Globus pallidus (tissue), 1 donor: ENCODE data around the gene DUT.
"Not testable (repeated sequence)": the region's sequence is repeated elsewhere in the genome, so short reads cannot be mapped to it uniquely, and the experiment has no call there.

Experiments used
- DNase-seq: peaks from one replicate; pipeline ENCODE4 v3.0.0-alpha.2; 2015; ENCODE audit warnings: low spot score

Gene DUT

DNA sequence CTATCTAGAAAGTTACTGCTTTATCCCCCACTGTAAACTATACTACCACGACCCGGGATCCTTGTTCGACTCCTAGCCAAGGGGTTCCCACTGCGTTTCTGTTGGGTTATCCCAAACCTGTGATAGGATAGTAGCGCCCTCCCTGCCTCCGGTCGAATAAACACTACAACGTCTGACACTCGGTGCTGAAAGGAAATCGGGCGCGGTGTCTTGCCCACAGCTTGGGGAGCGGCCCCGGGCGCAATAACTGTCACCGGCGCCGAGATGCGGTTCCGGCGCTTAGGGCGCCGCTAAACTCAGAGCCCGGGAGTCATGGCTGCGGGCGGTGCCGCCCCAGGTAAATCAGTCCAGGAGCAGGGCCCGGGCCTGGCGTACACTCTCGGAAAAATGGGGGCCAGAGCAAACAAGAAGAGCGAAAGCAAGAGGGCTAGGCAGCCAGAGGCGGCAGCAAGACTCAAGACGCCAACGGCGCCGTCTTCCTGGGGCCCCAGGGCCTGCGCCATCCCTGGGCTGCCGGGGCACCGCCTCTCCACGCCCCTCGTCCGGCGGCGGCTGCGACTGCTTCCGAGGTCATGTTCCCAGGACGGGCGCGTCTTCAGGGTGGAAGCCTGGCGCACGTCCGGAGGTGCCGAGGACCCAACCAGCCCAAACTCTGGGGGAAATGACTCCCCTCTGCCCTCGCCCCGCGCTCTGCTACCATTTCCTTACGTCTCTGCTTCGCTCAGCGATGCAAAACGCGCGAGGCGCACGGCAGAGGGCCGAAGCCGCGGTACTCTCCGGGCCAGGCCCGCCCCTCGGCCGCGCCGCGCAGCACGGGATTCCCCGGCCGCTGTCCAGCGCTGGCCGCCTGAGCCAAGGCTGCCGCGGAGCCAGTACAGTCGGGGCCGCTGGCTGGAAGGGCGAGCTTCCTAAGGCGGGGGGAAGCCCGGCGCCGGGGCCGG, at the start of gene DUT:
TSS of gene DUT (plus strand) at position 575 of the 941 bp plus-strand sequence. CDS start at position 662, 87 bp downstream.
- peak; percentile 80 for DNase-seq

DNA sequence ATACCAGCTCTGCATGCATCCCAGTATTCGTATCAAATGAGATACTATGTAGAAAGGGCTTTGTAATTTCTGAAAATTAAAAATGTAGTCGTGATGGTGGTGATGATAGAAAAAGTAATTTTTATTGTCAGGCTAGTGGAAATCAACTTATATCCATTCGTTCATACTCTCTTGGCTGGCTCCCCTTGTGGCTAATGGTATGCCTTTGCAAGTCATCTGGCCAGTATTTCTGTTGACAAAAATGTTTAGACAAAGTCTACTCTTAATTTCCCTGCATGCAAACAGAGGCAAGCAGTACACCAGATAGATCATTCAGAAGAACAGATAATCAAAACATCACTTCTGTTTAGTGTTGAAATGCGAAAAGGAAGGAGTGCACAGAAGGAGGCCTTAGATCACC, 49.6 kb upstream of the DUT start:
- DNase-seq = no peak

DNA sequence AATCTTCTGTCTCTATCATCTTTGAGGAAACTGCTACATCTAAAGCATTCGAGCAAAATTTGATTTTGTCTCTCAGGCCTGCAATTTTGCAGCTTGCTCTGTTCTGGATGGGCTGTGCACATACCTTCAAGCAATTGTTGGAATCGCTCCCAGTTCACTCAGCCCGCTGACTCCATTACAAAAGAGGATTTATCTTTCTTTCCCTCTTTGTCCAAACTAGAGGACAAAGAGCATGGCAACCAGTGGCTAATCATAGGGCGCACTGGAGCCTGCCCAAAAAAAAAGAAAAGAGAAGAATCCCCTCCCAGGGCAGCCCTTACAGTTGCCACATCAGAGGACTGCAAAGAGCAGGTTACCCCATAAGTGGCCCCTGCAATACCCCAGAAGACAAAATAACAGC, 49.0 kb upstream of the DUT start:
- DNase-seq = peak; percentile 4

DNA sequence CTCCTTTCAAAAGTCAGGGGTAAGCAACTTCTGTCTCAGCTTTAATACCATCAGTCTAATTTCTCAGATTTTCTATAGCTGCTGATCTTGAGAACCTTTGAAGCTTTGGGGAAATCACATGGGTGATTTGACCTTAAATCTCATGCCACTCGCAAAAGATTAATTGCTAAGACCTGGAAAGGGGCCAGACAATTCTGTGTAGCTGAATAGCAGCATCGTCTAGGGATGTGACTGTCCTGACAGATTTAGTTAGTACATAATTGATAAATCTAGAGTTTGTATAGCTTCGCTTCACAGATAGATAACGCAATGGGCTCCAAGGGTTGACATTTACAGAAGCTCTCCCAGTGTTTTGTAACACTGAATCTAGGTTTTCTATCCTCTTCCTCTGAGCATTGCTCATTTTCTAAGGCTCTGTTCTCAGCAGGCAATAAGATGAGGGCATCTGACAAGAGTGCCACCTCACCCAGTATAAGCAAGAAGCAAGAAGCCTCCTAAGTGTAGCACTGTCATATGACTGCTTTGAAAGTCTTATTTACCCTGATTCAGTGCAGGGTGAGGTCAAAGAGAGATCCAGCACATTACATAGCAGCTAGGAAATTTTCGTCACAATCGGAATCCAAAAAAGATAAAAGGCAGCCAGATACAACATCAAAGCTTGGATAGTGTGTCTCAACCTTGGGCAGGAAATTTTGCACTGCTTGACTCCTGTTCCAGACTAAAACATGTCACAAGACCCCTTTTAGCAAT, 47.7 kb upstream of the DUT start:
- DNase-seq = no peak

DNA sequence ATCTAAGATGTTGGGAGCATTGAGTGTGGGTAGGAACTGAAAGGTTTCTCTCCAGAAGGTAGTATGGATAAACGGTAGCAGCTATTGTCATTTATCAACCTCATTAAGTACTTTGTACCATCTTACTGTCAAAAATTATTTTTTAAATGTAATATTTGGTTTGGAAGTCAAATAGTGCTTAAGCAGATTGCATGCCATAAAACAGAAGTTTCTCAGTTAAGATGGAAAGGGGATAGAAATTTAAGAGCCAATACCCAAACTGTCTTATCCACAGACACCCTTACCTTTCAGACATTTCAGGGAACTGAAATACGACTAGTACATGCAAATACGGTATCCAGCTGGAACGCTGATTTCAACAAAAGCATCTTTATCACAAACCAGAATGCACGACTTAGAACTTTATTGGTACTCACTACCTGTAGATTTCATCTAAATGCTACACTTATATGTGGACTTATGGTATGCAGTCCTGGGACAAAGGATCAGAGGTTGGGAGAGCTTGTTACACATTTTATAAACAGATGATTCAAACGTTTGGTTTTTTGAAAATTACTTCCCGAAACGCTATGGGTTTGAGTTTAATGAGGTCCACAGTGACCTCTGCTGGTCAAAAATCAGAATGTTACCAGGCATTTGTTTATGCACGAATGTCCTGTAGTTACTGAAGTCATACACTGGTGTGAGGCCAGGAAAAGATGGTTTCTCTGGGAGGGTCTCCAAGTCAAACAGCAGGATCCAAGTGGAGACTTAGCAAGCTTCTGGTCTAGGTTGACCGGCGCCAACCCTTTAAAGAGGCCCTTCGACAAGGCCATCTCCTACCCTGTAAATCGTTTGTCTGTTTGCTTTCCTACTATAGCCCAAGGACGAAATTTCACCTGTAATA, 45.7 kb upstream of the DUT start:
- peak; percentile 66 for DNase-seq

DNA sequence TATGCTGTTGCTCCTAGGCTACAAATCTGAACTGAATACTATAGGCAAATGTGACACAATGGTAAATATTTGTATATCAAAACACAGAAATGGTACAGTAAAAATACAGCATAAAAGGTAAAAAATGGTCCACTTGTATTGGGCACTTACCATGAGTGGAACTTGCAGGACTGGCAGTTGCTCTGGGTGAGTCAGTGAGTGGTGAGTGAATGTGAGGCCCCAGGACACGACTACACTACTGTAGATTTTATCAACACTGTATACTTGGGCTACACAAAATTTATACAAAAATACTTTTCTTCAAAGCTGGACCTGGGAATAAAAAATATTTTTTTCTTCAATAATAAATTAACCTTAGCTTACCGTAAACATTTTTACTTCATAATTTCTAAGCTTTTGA, 41.6 kb upstream of the DUT start:
- DNase-seq = no peak

DNA sequence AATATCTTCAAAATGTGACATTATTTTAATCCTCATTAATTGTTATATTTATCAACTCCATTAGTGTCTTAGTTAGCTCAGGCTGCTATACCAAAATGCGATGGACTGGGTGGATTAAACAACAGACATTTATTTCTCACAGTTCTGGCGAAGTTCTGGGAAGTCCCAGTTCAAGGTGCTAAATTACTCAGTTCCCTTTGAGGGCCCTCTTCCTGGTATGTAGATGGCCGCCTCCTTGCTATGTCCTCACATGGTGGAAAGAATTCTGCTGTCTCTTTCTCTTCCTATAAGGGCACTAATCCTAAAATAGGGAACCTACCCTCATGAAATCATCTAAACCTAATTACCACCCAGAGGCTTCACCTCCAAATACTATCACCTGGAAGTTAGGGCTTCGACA, 38.8 kb upstream of the DUT start:
- no peak for DNase-seq

DNA sequence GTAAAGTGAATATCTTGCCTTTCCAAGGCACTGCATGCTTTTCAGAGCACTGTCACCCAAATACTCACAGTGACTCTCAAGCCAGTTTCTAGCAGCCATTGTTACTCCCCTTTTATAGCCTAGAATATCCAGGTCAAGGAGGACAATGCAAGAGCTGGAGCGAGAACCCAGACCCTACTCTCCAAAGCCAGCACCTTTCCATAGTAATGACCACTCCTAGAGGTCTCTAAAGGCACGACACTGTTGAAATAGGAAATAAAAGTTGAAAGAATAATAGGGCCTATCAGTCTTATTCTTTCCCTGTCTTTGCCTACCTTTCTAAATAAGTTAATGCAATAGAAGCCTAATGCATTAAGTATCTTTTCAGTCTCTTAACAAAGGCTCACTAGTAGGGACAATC, 33.6 kb upstream of the DUT start:
- no peak for DNase-seq

DNA sequence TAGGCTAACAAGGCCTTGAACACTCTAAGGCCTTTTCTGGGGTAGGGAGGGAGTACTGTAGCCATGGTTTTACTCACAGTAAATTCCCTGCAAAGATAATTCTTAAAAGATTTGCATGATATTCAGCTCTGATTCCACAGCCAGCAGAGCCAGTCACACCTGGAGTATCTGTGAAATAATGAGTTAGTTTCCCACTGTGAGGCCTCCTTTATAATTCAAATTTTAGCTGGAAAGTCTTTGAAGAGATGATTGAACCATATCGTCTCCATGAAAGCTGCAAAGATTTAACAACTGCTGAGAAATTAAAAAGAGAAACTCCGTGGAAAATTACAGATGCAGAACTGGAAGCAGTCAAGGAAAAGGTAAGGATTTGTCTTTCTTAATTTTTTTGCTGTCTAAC, 32.3 kb upstream of the DUT start:
- DNase-seq = no peak

DNA sequence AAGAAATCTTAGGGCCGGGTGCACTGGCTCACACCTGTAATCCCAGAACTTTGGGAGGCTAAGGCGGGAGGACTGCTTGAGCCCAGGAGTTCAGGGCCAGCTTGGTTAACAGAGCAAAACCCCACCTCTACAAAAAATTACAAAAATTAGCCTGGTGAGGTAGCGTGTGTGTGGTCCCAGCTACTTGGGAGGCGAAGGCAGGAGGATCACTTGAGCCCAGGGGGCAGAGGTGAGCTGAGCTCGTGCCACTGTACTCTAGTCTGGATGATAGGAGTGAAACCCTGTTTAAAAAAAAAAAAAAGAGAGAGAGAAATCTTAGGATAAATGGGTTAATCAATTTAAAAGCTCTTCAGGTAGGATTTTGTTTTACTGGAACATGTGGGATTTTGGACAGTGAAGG, 31.2 kb upstream of the DUT start:
- no peak for DNase-seq

DNA sequence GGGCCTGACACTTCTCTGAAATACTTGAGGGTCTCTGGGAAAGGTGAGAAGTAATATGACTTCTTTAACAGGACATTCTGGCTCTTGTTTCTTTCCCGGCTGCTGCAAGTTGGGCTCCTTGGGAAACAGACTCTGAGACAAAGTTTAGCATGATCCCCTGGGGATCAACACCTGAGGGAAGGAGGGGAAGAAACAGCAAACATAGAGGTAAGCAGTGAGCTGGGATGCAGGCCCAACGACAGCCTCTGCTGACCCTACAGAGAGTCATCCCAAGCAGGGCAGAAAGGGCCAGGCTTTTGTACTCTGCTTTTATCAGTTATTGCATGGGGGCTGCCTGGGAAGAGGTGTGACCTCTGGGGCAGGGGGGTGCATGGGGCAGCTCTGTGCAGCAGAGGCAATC, 26.8 kb upstream of the DUT start:
- no peak for DNase-seq

DNA sequence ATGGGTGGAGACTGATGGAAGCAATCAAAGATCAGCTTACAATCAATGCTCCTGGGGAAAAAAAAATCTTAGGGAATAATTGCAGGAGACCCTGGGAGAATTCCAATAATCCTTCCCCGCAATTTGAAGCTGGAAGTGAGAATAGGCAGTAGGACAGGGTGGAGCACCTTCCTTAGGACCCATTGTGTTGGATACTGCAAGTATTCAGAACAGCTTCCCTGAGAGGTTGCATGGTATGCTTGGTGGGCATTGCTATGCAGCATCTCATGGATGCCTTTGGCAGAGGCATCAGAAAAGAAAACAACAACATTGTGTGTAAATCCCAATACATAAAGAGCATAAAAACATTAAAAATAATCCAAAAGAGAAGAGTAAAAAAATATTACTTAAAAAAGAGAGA, 24.6 kb upstream of the DUT start:
- no peak for DNase-seq

DNA sequence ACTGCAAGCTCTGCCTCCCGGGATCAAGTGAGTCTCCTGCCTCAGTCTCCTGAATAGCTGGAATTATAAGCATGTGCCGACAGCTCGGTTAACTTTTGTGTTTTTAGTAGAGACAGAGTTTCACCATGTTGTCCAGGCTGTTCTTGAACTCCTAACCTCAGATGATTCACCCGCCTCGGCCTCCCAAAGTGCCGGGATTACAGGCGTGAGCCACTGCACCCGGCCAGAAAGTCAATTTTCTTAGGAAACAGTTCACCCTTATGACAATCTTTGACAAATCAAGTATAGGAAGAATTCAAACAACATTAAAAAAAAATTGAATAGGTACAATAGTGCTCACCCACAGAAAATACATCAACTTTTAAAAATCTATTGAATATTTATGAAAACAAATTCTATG, 23.6 kb upstream of the DUT start:
- DNase-seq = no peak

DNA sequence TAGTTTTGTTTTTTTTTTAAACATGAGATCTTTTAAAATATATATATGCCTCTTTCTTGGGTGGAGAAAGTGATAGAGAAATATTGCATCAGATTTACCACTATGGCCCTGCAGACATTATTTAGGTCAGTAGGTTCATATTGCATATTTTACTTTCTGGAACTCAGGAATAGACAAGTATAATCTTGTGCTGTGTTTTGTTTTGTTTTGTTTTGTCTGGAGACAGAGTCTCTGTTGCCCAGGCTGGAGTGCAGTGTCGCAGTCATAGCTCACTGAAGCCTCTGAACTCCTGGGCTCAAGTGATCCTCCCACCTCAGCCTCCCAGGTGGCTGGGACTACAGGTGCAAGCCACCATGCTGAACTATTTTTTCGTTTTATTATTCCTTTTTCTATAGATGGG, 21.5 kb upstream of the DUT start:
- no peak for DNase-seq

DNA sequence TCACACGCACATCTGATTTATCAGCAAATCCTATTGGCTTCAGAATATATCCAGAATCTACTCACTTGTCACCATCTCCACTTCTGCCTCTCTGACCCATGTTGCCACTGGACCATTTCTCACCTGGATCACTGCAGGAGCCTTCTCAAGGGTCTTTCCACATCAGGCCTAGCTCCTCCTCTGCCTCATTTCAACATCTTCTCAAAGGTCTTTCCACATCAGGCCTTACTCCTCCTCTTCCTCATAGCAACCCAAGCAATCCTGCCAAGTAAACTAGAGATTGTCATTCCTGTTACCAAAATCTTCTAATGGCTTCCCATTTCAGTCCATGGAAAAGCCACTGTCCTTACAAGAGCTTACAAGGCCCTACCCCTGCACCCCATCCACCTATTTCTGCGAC, 18.0 kb upstream of the DUT start:
- DNase-seq = no peak

DNA sequence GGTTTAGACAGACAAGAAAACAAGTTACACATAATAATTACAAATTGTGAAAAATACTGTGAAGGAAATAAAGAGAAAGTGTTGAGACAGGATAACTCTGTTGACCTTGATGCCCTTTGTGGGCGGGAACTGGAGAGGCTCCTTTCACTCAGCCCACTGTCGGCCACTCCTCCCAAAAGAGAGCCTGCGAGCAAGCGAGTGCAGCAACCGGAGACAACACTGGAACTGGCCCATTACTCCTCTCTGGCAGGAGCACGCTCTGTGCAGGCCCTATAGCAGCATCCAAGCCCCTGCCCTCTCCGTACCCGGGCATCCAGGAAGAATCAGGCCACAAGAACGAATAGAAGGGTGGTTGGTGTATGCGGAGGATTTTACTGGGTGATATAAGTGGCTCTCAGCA, 16.2 kb upstream of the DUT start:
- DNase-seq = no peak

DNA sequence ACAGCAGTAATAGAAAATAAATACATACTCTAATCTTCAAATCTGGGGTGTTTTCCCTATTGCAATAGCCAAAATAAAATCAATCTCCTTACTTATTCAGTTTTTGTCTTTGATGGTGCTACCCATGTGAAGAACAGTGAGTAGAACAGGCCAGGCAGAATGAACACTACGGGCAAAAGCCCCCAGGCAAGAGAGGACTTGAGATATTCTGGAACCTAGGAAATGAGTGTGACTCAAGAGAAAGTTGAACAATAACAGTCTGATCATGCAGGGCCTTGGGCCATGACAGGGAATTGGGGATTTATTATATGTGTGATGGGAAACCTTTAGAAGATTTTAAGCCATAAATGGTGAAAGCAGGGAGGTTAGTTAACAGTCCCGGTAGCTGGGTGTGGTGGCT, 14.0 kb upstream of the DUT start:
- DNase-seq = no peak

DNA sequence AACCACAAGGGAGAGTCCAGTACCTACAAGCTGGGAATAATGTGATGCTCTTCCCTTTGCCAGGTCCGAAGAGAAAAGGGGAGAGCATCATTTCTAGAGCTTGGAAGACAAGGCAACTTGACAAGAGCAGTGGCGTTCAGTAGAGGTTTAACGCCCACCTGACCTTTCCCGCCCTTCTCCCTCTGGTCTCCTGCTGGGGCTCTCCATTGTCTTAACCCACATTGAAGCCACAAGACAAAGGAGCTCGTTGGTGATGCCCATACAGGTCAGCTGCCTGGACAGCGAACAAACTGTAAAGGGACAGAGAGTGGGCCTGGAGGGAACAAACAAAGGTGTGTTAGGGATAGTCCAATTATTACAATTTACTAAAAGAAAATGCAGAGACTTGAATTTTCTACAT, 13.1 kb upstream of the DUT start:
- DNase-seq = no peak

DNA sequence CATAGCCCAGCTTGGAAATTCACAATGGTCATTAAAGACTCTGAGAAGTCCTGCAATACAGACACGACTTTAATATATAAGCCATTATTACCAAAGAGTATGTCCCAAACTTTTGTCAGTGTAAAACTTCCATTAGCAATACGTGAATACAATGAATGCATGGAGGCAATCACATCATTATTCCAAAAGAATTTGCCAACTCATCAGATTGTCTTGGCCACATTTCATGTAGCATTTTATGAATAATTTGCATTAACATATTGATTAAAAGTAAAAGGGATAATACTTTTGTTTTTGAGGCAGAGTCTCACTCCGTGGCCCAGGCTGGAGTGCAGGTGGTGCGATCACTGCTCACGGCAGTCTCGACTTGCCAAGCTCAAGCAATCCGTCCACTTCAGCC, 7.9 kb upstream of the DUT start:
- DNase-seq = no peak

DNA sequence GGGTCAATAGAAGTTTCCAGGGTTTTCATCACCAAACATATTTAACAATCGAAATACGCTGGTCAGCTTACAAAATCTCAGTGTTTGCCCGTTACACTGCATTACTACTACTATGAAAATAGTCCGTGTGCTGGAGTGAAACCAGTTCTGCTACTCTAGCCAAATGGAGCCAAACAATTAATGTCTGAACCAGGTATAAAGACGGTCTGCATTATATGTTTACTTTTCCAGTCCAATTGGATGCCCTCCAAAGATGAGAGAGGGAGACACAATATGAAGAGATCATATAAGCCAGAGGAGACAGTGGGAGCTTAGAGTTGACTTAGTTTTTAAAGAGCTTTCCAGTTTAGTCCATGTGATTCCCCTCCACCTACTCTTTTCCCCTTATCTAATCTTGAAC, 6.3 kb upstream of the DUT start:
- no peak for DNase-seq

DNA sequence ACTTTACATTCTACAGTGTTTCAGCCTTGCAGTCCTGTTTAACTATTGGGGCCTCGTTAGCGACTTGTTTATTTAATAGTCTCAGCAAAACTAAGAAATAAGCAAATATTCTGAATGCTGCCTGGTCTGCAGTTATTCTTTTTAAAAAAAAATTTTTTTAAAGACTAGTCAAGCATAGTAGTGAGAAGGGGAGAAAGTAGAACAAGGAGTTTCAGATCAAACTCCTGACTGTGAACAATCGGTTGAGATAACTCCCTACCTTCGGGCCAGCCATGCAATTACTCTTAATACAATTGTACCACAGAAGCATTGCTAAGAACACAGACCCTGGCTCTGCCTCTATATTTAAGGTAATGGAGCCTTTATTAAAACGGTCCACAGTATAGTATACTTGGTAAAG, 5.8 kb upstream of the DUT start:
- no peak for DNase-seq

DNA sequence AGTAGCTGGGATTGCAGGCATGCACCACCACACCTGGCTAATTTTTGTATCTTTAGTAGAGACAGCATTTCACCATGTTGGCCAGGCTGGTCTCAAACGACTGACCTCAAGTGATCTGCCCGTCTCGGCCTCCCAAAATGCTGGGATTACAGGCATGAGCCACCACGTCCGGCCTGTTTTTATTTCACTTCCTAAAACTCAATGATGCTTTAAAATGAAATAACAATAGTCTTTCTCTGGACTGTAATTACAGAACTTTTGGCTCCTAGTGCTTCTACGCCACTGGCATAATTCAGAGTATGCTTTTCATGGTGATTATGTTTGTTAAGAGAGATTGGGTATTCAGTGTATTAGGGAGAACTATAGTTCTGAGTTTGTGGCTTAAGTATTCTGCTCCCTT, 5.0 kb upstream of the DUT start:
- DNase-seq = not testable (repeated sequence)
